WI38 (cell line): Measurements from ENCODE around the gene PTH1R.

Experiments
- H3K4me3 ChIP-seq: 2 replicates; pipeline ENCODE4 v1.5.1; 2011; ENCODE audit warnings: low read depth, mild to moderate bottlenecking, control low read depth, low read length
- TF ChIP-seq, protein P1 (sequence below): IDR thresholded peaks from 2 replicates; pipeline ENCODE4 v1.5.1; 2012; ENCODE audit warnings: low read depth, mild to moderate bottlenecking, control low read depth, low read length

The PTH1R gene

DNA sequence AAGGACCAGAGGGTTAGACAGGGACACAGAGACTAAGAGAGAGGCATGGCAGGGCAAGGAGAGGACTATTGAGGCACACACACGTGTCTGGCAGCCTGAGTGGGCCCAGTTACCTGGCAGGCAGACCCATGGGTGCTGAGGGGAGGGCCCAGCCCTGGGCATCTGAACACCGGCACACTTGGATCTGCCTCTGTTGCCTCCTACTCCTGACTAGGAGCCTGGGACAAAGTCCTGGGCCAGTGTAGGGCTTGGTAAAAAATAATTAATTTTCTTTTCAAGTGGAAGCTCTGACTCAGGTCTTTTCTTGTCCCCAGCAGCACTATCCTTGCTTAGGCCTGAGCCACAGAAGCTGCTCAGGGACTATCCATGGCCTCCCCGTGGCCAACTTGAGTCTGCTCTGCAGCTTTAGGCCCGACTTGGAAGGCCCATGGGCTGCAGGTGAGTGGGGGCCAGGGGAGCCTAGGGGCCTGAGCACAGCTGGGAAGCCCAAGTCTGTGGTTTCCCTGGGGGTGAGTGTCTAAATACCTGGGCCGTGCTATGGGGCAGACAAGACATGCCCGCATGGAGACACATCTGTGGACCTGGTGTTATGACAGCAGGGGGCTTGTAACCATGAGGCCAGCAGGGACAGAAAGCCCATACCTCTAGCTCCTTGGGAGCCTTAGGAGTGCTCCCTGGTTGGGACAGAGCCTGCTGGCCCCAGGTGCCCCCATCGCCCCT, at the start of gene PTH1R:
PTH1R (plus strand) TSS at position 316 of the 720 bp plus-strand sequence. CDS start 5,839 bp downstream, outside the sequence.
- H3K4me3 ChIP-seq, result no peak within 1 kb of the TSS
- TF ChIP-seq, protein P1, sequence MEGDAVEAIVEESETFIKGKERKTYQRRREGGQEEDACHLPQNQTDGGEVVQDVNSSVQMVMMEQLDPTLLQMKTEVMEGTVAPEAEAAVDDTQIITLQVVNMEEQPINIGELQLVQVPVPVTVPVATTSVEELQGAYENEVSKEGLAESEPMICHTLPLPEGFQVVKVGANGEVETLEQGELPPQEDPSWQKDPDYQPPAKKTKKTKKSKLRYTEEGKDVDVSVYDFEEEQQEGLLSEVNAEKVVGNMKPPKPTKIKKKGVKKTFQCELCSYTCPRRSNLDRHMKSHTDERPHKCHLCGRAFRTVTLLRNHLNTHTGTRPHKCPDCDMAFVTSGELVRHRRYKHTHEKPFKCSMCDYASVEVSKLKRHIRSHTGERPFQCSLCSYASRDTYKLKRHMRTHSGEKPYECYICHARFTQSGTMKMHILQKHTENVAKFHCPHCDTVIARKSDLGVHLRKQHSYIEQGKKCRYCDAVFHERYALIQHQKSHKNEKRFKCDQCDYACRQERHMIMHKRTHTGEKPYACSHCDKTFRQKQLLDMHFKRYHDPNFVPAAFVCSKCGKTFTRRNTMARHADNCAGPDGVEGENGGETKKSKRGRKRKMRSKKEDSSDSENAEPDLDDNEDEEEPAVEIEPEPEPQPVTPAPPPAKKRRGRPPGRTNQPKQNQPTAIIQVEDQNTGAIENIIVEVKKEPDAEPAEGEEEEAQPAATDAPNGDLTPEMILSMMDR, result no peak

DNA sequence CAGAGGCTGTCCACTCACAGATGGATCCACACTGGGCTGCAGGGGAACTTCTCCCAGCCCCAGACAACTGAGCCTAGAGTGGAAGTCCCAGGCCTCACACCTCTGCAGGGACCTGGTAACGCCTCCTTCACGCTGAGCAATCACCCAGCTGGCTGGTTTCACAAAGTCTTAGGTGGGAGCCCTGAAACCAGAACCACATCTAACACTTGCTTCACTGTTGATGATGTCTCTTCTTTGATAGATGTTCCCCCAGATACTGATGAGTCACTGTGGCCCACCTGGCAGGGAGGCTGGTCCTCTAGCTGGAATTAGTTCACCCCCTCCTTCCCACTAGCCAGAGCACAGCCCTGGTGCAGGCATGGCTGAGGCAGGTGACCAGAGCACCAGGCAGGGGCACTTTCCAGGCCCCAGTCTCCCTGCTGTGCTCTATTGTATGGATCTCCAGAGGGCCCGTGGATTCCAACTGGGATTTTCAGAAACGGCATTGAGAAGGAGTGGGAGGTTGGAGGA, 47.8 kb upstream of the PTH1R start:
- H3K4me3 ChIP-seq, result no peak overlapping the region

DNA sequence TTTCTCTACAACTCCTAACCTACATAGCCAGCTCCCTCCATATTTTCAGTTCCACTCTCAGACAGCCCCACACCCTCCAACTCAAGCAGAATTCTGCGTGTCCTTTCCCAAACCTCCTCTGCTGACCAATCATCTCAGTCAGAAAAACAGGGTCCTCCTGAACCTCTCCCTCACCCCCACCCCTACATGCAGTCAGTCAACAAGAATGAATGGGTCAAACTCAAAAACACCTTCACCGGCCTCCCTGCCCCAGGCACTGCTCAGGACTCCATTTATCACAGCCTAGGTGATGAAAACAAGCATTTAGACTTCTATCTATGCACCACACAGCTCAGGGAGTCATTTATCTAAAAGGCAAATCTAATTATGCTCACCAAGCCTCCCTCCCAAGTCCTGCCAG, 46.7 kb upstream of the PTH1R start:
- no peak overlapping the region for H3K4me3 ChIP-seq
- TF ChIP-seq, protein P1, result no peak

More for the DNA sequence above, 47.8 kb upstream of the PTH1R start:
- TF ChIP-seq, protein P1, result no peak

DNA sequence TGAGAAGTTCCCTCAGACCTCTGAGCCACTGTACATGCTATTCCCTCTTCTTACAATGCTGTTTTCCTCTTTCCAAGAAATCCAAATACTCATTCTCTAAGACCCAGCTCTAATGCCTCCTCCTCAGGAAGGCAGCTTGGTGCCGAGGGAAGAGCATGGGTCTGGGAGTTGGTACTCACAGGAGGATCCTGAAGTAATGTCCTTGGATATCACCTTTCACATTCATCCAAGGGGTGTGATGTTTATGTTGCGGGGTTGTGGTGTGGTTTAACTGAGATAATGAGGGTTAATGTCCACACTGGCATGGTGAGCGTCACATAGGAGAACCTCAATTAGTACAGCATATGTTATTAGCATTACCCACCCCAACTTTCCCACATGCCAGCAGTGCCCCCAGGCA, 46.2 kb upstream of the PTH1R start:
- TF ChIP-seq, protein P1, result no peak
- no peak overlapping the region for H3K4me3 ChIP-seq

DNA sequence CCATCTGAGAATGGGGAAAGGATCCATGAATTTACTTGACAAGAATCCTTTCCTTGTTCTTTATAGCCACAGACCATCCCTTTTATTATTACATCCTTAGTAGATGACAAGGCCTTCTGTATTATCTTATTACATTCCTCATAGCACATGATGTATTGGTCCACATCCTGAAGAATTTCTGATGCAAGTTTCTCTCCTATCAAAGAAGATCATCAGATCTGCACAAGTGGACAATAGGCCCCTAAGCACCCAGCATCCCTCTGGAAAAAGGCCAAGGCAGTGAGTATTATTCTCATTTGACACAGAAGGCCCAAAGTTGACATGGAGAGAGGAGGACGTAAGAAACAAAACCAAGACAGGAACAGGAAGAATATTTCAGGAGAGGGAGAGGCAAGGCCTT, 45.7 kb upstream of the PTH1R start:
- TF ChIP-seq, protein P1, result no peak

DNA sequence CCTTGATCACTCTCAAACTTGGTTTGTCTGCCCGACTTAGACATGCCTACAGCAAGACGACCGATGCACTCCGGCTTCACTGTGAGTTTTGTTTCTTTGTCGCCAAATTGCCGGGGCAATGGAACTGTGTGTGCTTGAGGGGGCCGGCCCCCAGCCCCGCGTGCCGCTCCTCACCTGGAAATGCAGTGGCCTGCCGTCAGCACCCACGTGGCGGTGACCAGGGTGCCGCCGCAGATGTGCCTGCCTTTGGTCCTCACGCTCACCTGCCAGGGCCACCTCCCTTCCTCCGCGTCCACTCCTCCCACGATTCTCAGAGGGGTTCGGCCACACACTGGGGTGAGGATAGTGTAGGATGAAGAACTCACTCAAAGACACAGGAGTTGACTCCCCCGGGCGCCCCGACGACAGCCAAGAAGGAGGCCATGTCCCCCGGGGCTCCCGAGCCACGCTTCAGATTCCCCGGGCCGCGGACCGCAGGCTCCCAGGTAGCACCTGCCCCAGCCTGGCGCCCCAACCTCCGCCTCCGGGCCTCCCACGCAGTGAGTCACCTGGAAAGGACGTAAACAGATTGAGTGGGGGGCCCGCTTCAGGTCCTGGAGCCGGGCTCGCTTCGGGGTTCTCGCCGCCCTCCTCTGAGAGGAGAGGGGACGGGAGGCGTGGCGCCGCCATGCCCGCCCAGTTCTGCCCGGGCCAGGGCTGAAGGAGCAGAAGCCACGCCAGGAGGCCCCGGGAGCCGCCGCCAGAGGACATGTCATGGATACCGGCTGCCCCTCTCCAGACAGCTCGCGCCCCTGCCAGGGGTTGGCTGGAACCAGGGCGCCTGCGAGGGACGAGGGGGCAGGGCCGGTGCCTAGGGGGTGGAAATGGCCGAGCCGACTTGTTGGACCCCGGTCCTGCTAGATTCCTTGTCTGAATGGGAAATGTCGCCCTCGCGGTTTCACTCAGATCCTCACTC, 43.9 kb upstream of the PTH1R start:
- TF ChIP-seq, protein P1, result no peak
- no peak overlapping the region for H3K4me3 ChIP-seq

More for the DNA sequence above, 45.7 kb upstream of the PTH1R start:
- no peak overlapping the region for H3K4me3 ChIP-seq
